ENCODE data around the gene SPACA4. TPM values are rescaled to one million over a fixed set of nuclear protein-coding genes. Genes with fewer than 3 reads are reported as not detected.

Gene SPACA4
- total RNA-seq, 3 donors from 2014 or later: not detected

DNA sequence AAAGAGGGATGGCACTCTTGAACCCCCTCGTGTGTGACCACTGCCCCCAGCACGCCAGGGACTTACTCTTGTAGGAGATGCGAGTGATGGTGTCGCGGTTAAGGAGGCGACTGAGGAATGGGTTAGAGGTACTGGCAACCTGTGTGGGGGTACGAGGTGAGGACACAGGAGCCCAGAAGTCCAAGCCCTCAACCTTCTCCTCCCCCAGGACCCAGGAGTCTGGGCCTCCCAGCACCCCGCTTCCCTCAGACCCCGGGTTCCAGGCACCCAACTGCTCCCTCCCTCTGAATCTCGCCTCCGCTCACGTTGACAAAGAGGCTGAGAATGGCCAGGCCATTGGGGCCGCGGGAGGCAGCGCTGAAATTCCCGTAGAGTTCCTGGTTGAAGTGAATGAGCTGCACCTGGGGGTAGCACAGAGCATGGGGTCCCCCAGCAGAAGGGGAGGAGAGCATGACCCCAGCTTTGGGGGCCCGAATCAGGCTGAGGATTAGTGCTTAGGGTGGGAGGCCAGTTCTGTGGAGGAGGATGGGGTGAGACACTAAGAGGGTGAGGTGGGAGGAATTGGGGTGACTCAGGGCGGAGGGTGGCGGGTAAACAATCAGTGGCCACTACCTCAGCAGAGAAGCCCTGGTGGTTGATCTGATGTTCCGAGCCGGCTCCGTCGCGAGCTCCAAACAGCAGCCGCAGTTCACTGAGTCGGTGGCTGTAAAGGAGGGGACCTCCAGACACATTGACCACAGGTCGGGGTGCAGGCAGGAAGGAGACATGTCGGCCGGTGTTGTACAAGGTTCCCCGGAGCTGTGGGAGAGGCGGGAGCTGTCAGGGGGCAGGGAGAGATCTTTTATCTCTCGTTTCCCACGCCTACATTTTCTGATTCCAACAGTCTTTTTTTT is 33.2 kb downstream of the SPACA4 start:
- Mint-ChIP-seq H3K9me3 (no peaks in the 10 kb centered on the region), H3K4me1 (ENCODE audit: low read depth) (peaks cover 41% of the 10 kb centered on the region), H3K4me3 (peak overlapping the region; percentile 44), H3K27me3 (ENCODE audit: low read depth) (no peaks in the 10 kb centered on the region), H3K36me3 (ENCODE audit: insufficient read depth) (peaks cover 5% of the 10 kb centered on the region)
- ATAC-seq: no peak
- no peak for DNase-seq

DNA sequence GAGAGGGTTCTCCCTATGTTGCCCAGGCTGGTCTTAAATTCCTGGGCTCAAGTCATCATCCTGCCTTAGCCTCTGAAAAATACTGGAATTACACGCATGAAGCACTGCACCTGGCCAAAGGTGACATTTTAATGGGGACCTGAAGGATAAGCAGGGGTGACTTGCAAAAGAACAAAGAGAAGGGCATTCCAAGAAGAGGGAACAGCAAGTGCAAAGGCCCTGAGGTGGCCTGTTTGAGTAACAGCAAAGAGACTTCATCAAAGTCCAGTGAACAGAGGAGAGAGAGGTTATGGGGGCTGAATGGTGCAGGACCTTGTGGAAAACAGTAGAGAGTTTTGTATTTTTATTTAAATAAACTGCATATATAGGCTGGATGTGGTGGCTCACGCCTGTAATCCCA is 35.3 kb downstream of the SPACA4 start:
- H3K27me3 Mint-ChIP-seq (ENCODE audit: low read depth): no peaks in the 10 kb centered on the region
- H3K9me3 Mint-ChIP-seq: no peaks in the 10 kb centered on the region
- no peak overlapping the region for H3K4me3 Mint-ChIP-seq
- DNase-seq (no peak), ATAC-seq (no peak)
- peaks cover 43% of the 10 kb centered on the region for H3K4me1 Mint-ChIP-seq (ENCODE audit: low read depth)
- H3K36me3 Mint-ChIP-seq (ENCODE audit: insufficient read depth): peaks cover 5% of the 10 kb centered on the region

DNA sequence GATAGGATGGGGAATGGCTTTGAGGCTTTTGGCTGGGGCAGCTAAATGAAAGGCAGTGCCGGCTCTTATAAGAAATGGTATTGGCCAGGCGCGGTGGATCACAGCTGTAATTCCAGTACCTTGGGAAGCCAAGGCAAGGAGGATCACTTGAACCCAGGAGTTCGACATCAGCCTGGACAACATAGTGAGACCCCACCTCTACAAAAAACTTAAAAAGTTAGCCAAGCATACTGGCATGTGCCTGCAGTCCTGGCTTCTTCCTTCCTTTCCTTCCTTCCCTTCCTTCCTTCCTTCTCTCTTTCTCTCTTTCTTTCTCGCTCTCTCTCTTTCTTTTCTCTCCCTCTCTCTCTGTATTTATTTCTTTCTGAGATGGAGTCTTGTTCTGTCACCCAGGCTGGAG is 36.3 kb downstream of the SPACA4 start:
- Mint-ChIP-seq H3K27me3 (ENCODE audit: low read depth) (no peaks in the 10 kb centered on the region), H3K4me3 (no peak overlapping the region), H3K36me3 (ENCODE audit: insufficient read depth) (peaks cover 5% of the 10 kb centered on the region), H3K9me3 (no peaks in the 10 kb centered on the region), H3K4me1 (ENCODE audit: low read depth) (peaks cover 47% of the 10 kb centered on the region)
- no peak for DNase-seq
- no peak for ATAC-seq

DNA sequence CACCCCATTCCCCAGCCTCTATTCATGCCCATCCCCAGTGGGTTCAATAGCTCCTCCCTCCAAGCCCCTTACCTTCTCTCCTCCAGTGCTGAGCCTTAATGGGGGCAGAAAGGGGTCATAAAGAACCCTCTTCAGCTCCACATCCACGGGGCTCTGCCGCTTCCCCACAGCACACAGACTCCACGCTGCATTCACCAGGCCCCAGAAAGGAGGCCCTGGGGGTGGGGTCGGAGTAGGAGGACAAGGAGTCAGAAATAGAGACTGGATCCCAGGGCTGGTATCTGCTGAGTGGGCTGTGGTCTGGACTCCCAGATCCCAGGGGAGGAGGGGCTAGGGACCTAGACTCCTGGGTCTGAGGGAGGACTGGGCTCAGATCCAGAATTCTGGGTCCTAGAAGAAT is 37.8 kb downstream of the SPACA4 start:
- Mint-ChIP-seq H3K27me3 (ENCODE audit: low read depth) (no peaks in the 10 kb centered on the region), H3K4me1 (ENCODE audit: low read depth) (peaks cover 43% of the 10 kb centered on the region), H3K4me3 (no peak overlapping the region), H3K9me3 (no peaks in the 10 kb centered on the region), H3K36me3 (ENCODE audit: insufficient read depth) (no peaks in the 10 kb centered on the region)
- DNase-seq (no peak), ATAC-seq (no peak)

DNA sequence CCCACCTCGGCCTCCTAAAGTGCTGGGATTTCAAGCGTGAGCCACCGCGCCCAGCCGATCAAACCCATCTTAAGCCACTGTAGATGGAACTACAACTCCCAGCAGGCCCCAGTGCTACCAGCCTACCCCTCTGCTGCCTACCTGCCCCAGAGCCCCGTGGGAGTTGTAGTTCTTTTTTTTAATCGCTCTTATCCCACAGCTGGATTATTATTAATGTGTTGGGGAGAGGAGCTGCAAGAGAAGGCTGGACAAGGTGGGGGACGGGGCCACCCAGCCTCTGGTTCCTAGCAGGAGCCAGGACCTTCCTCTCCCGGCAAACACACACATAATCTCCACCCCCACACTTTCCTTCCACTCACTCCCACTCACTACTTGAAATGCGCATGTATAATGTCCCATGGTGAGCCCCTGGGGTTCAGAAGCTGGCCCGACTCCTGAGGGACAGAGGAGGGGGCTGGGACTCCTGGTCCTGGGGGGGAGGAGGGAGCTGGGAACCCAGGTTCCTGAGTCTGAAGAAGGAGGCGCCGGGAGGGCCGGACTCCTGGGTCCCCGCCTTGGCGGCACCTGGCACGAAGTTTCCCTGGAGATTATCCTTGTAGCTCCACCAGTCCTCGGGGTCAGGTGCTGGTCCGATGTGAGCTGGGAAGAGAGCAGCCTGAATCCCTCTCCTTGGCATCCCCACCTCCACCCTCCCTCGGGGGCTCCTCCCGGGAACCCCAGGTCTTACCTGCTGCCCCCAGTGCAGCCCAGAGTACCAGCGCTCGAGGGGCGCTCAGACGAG is 38.5 kb downstream of the SPACA4 start:
- H3K36me3 Mint-ChIP-seq (ENCODE audit: insufficient read depth): no peaks in the 10 kb centered on the region
- H3K27me3 Mint-ChIP-seq (ENCODE audit: low read depth): no peaks in the 10 kb centered on the region
- peaks cover 42% of the 10 kb centered on the region for H3K4me1 Mint-ChIP-seq (ENCODE audit: low read depth)
- peak overlapping the region; percentile 84 for H3K4me3 Mint-ChIP-seq
- DNase-seq (peak; percentile 66), ATAC-seq (peak; percentile 74 to 77)
- H3K9me3 Mint-ChIP-seq: no peaks in the 10 kb centered on the region

DNA sequence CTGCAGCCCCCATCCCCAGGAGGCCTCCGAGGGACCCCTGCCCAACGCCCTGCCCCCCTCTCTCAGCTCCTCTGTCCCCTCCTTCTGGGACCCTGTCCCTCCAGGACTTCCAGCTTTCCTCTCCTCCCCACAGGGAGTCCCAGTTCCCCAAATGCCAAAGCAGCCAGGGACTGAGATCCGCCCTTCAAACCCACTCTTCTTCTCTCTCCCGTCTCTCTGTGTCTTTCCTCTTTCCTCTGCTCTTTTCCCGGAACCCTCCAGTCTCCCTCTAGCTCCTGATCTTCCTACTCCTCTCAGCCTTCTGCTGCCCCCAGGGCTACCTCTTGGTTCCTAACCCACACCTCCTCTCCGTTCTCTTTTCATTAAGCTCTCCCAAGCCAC is 39.1 kb downstream of the SPACA4 start:
- DNase-seq (no peak), ATAC-seq (no peak)
- H3K36me3 Mint-ChIP-seq (ENCODE audit: insufficient read depth): no peaks in the 10 kb centered on the region
- no peaks in the 10 kb centered on the region for H3K9me3 Mint-ChIP-seq
- no peaks in the 10 kb centered on the region for H3K27me3 Mint-ChIP-seq (ENCODE audit: low read depth)
- H3K4me3 Mint-ChIP-seq: peak overlapping the region; percentile 84
- peaks cover 41% of the 10 kb centered on the region for H3K4me1 Mint-ChIP-seq (ENCODE audit: low read depth)

DNA sequence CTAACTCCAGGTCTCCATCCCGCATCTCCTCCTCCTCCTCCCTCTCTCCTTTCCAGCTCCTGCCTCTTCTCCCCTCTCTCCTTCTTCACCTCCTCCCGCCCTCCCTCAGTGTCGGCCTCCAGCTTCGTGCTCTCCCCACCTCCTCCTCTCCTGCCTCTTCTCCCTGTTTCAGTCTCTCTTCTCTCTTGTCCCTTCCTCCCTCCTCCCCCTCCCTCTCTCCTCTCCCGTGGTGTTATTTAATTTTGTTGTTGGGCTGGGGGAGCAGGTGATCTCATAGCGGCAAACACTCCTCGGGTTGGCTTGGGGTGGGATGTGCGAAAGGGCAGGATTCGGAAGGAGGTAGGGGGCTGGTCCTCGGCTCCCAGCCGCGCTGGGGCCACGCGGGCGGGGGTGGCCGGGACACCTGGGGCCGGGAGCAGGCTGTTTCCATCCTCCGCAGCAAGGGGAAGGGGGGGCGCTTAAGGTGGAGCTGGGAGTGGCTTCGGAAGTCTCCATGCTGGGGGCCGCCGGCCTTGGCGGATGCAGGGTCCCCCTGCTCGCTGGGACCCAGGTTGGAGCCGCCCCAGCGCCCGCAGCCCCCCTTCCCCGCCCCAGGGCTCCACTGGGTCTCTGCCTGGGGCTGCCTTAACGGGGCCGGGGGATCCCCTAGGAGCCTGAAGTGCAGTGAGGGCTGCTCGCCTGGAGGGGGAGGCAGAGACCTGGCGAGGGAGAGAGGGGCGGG is 39.6 kb downstream of the SPACA4 start, which contains the start of gene CA11:
TSS of gene CA11 (minus strand) at position 187 of the 721 bp plus-strand sequence. CDS start 555 bp downstream, outside the sequence.
- H3K9me3 Mint-ChIP-seq: no peaks in the 10 kb centered on the region
- peak; percentile 85 to 87 for ATAC-seq

DNA sequence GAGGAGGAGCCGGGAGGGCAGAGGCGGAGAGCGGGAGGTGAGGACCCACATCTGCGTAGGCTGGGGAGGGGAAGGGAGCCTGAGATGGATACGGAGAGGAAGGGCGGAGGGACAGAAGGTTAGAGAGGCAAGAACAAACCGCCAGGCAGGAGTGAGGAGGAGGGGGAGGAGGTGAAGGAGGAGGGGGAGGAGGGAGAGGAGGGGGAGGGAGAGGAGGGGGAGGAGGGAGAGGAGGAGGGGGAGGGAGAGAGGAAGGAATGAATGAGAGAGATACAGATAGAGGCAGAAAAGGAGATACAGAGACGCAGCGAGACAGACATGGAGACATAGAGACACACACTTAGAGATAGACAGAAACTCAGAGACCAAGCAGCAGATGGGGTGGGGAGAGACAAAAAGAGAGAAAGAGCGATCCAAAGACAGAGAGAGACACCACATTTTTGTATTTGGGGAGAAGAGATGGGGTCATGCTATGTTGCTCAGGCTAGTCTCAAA is 40.2 kb downstream of the SPACA4 start:
- DNase-seq (no peak), ATAC-seq (no peak)
- H3K36me3 Mint-ChIP-seq (ENCODE audit: insufficient read depth): no peaks in the 10 kb centered on the region
- no peaks in the 10 kb centered on the region for H3K27me3 Mint-ChIP-seq (ENCODE audit: low read depth)
- peak overlapping the region; percentile 47 for H3K4me3 Mint-ChIP-seq
- peaks cover 44% of the 10 kb centered on the region for H3K4me1 Mint-ChIP-seq (ENCODE audit: low read depth)
- H3K9me3 Mint-ChIP-seq: no peaks in the 10 kb centered on the region

More for the DNA sequence above, 39.6 kb downstream of the SPACA4 start, which contains the start of gene CA11:
- H3K4me1 Mint-ChIP-seq (ENCODE audit: low read depth): peaks cover 43% of the 10 kb centered on the region
- H3K36me3 Mint-ChIP-seq (ENCODE audit: insufficient read depth): no peaks in the 10 kb centered on the region
- no peaks in the 10 kb centered on the region for H3K27me3 Mint-ChIP-seq (ENCODE audit: low read depth)
- H3K4me3 Mint-ChIP-seq: peak within 1 kb of the TSS; percentile 84
- DNase-seq: peak; percentile 89

DNA sequence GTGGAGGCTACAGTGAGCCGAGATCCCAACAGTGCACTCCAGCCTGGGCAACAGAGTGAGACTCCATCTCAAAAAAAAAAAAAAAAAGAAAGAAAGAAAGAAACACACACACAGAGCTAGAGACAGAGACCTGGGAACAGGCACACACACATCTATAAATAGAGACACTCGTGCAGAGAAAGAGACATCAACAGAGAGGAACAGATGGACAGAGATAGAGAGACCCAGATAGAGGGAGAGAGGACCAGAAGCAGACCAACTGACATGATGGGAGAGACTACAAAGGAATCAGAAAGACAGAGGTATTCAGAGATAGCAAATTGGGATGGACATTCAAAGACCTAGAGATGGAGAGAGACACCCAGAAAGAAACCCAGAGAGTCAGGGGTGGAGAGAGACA is 41.6 kb downstream of the SPACA4 start:
- DNase-seq: no peak
- peaks cover 46% of the 10 kb centered on the region for H3K4me1 Mint-ChIP-seq (ENCODE audit: low read depth)
- peak overlapping the region; percentile 3 for H3K4me3 Mint-ChIP-seq
- H3K36me3 Mint-ChIP-seq (ENCODE audit: insufficient read depth): no peaks in the 10 kb centered on the region
- ATAC-seq: no peak
- H3K27me3 Mint-ChIP-seq (ENCODE audit: low read depth): no peaks in the 10 kb centered on the region
- no peaks in the 10 kb centered on the region for H3K9me3 Mint-ChIP-seq

DNA sequence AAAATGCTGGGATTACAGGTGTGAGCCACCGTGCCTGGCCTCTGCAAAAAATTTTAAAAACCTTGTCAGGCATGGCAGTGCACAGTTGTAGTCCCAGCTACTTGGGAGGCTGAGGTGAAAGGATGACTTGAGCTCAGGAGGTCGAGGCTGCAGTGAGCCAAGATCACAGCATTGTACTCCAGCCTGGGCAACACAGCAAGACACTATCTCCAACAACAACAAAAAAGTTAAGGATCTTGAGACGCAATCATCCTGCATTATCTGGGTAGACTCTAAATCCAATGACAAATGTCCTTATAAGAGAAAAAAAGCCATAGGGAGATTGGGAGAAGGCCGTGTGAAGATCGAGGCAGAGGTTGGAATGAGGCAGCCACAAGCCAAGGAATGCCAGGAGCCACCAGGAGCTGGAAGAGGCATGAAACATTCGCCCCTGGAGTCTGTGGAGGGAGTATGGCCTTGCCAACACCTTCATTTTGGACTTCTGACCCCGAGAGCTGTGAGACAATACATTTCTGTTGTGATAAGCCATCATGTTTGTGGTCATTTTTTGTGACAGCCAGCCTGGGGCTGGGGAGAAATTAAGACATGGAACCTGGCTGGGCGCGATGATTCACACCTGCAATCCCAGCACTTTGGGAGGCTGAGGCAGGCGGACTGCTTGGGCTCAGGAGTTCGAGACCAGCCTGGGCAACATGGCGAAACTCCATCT is 44.6 kb downstream of the SPACA4 start:
- ATAC-seq (no peak), DNase-seq (no peak)
- peaks cover 29% of the 10 kb centered on the region for H3K4me1 Mint-ChIP-seq (ENCODE audit: low read depth)
- H3K4me3 Mint-ChIP-seq: no peak overlapping the region
- no peaks in the 10 kb centered on the region for H3K9me3 Mint-ChIP-seq
- H3K36me3 Mint-ChIP-seq (ENCODE audit: insufficient read depth): no peaks in the 10 kb centered on the region
- H3K27me3 Mint-ChIP-seq (ENCODE audit: low read depth): no peaks in the 10 kb centered on the region

DNA sequence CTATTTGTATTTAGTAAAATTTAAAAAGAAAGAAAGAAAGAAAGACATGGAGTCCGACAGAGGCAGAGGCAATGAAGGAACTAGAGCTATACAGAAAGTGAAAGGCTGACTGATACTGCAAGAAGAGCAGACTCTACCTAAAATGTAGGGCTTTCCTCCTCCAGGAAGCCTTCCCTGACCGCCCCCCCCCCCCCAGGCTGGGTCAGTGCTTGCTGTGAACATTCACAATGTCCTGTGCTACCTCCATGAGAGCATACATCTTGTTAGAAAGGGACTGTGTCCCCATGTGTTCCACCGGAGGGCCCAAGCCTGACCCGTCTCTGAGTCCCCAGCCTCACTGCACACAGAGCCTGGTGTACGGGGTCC is 45.1 kb downstream of the SPACA4 start:
- Mint-ChIP-seq H3K4me1 (ENCODE audit: low read depth) (peaks cover 29% of the 10 kb centered on the region), H3K27me3 (ENCODE audit: low read depth) (no peaks in the 10 kb centered on the region), H3K36me3 (ENCODE audit: insufficient read depth) (no peaks in the 10 kb centered on the region), H3K9me3 (no peaks in the 10 kb centered on the region), H3K4me3 (no peak overlapping the region)
- no peak for ATAC-seq
- DNase-seq: no peak

DNA sequence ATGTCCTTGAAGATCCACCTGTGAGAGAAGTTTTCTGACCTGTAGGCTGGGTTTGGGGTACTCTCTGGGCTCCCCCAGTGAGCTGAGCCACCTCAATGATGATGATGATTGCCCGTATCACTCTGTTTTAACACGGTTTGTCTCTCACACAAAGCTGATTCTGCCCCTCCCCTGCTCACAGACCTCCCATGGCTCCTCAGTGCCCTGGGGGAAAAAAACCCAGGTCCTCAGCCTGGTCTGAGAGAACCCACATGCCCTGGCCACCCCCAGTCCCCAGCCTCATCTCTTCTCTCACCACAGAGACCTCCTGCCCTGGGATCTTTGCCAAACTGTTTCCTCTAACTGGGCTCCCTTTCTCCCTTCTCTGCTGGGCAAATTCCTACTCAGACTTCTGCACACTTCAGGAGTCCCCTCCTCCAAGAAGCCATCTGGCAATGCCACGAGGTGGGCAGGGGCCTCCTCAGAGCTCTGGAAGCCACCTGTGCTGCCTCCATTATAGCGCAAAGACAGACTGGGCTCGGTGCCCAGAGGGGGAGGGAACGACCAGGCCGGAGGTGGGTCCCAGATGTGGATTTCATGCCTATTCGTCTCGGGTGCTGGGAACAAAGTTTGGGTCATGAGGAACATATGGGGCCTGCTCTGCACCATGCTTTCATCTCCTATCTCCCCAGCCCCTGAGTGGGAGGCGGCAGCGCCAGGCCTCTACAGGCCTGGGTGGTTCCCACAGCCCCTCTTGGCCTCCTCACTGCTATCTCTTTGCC is 47.9 kb downstream of the SPACA4 start:
- Mint-ChIP-seq H3K4me3 (no peak overlapping the region), H3K36me3 (ENCODE audit: insufficient read depth) (no peaks in the 10 kb centered on the region), H3K27me3 (ENCODE audit: low read depth) (no peaks in the 10 kb centered on the region), H3K9me3 (no peaks in the 10 kb centered on the region), H3K4me1 (ENCODE audit: low read depth) (peaks cover 9% of the 10 kb centered on the region)
- ATAC-seq (no peak), DNase-seq (no peak)

DNA sequence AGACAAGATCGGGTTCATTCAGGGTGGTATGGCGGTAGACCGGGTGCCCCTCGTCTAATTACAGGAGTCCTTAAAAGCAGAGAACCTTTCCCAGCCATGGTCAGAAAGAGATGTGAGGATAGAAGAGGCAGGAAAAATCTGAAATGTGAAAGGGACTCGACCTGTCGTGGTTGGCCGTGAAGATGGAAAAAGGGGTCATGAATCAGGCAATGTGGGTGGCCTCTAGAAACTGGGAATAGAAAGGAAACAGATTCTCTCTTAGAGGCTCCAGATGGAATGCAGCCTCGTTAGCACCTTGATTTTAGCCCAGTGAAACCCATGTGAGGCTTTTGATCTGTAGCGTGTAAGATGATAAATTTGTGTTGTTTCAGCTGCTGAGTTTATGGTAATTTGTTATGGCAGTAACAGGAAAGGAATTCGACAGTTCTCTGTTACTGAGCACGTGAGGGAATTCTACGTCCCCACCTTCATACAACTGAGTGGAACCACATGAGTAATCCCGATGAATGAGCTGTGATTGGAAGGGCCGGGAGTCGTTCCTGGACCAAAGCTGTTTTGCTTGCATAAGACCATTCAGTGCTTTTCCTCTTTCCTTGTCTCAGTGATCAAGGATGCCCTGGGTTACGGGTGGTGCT is 50.4 kb downstream of the SPACA4 start:
- peaks cover 10% of the 10 kb centered on the region for H3K4me1 Mint-ChIP-seq (ENCODE audit: low read depth)
- no peaks in the 10 kb centered on the region for H3K36me3 Mint-ChIP-seq (ENCODE audit: insufficient read depth)
- no peak overlapping the region for H3K4me3 Mint-ChIP-seq
- no peaks in the 10 kb centered on the region for H3K27me3 Mint-ChIP-seq (ENCODE audit: low read depth)
- DNase-seq (no peak), ATAC-seq (no peak)
- H3K9me3 Mint-ChIP-seq: no peaks in the 10 kb centered on the region

All from activated T-cell treated with anti-CD3 and anti-CD28 coated beads, Interleukin-2, amount 50 U/mL, for 4 hours (primary cell).